GM12878 (cell line): Measurements from ENCODE around the gene FRK. TPM values are rescaled to one million over a fixed set of nuclear protein-coding genes. Genes with fewer than 3 reads are reported as not detected.

Source experiments
- ASH2L ChIP-seq: fragments of 300-600, 200-600 bp; sonication (generic); IDR thresholded peaks from 2 replicates; pipeline ENCODE4 v1.6.1; 2017; ENCODE audit warnings: low read depth, mild to moderate bottlenecking, borderline replicate concordance
- ELK1 ChIP-seq: IDR thresholded peaks from 2 replicates; pipeline ENCODE4 v1.6.1; 2012; ENCODE audit warnings: low read depth, low read length, improper control_type of control experiment
- FOXM1 ChIP-seq: IDR thresholded peaks from 2 replicates; pipeline ENCODE4 v1.6.1; 2012; ENCODE audit warnings: low read depth, mild to moderate bottlenecking, inconsistent platforms, low read length, moderate library complexity
- GATAD2B ChIP-seq: fragments of 450-650 bp; conservative IDR thresholded peaks from 2 replicates; pipeline ENCODE4 v1.6.1; 2017; ENCODE audit warnings: low read depth, mild to moderate bottlenecking, moderate library complexity
- HDAC6 ChIP-seq: fragments of 200-600 bp; sonication (generic); IDR thresholded peaks from one replicate; pipeline ENCODE4 v1.8.0; 2017; ENCODE audit warnings: antibody characterized with exemption; ENCODE audit not compliant: unreplicated experiment
- JUNB ChIP-seq: IDR thresholded peaks from 2 replicates; pipeline ENCODE4 v1.6.1; 2016; ENCODE audit warnings: antibody characterized with exemption, mild to moderate bottlenecking
- KAT2A ChIP-seq: conservative IDR thresholded peaks from 2 replicates; pipeline ENCODE4 v1.6.1; 2011; ENCODE audit warnings: low read depth, low read length; ENCODE audit not compliant: control insufficient read depth
- MTA2 ChIP-seq: fragments of 450-650 bp; IDR thresholded peaks from 2 replicates; pipeline ENCODE4 v1.6.1; 2016; ENCODE audit warnings: low read depth, mild to moderate bottlenecking, moderate library complexity
- PAX8 ChIP-seq: fragments of 450-650 bp; IDR thresholded peaks from 2 replicates; pipeline ENCODE4 v1.6.1; 2017; ENCODE audit warnings: mild to moderate bottlenecking, moderate library complexity
- PML ChIP-seq: IDR thresholded peaks from 2 replicates; pipeline ENCODE4 v1.6.1; 2012; ENCODE audit warnings: low read length, inconsistent platforms
- POLR2A ChIP-seq: IDR thresholded peaks from 2 replicates; pipeline ENCODE4 v1.6.1; 2011; ENCODE audit warnings: low read depth, mild to moderate bottlenecking, low read length
- RB1 ChIP-seq: fragments of 450-650 bp; formaldehyde crosslinking; IDR thresholded peaks from 2 replicates; pipeline ENCODE4 v1.6.1; 2017; ENCODE audit warnings: mild to moderate bottlenecking, borderline replicate concordance
- RELA ChIP-seq: fragments of 450-650 bp; IDR thresholded peaks from 2 replicates; pipeline ENCODE4 v1.8.0; 2014; ENCODE audit warnings: borderline replicate concordance; ENCODE audit not compliant: partially characterized antibody
- RELB ChIP-seq: fragments of 450-650 bp; IDR thresholded peaks from 2 replicates; pipeline ENCODE4 v1.6.1; 2017; ENCODE audit warnings: low read depth, mild to moderate bottlenecking, moderate library complexity
- SMARCA5 ChIP-seq: fragments of 450-650 bp; IDR thresholded peaks from 2 replicates; pipeline ENCODE4 v1.6.1; 2017; ENCODE audit warnings: mild to moderate bottlenecking
- SPI1 ChIP-seq: IDR thresholded peaks from 2 replicates; pipeline ENCODE4 v1.6.1; 2011; ENCODE audit warnings: low read depth, mild to moderate bottlenecking, low read length, moderate library complexity, borderline replicate concordance; ENCODE audit not compliant: insufficient read depth
- SRF ChIP-seq, 2 experiments: IDR thresholded peaks; 2 replicates each; pipeline ENCODE4 v1.6.1; 2011; ENCODE audit warnings: low read depth in 2 of 2, low read length in 2 of 2, mild to moderate bottlenecking in 1 of 2, moderate library complexity in 1 of 2
- SUZ12 ChIP-seq: fragments of 200-600 bp; sonication (generic); IDR thresholded peaks from one replicate; pipeline ENCODE4 v1.6.1; 2018; ENCODE audit warnings: antibody characterized with exemption, mild to moderate bottlenecking; ENCODE audit not compliant: unreplicated experiment
- TAF1 ChIP-seq: IDR thresholded peaks from 2 replicates; pipeline ENCODE4 v1.6.1; 2011; ENCODE audit warnings: mild to moderate bottlenecking, low read depth, low read length, borderline replicate concordance
- TBL1XR1 ChIP-seq: IDR thresholded peaks from 2 replicates; pipeline ENCODE4 v1.6.1; 2012; ENCODE audit warnings: low read depth, low read length, improper control_type of control experiment
- TCF3 ChIP-seq: IDR thresholded peaks from 2 replicates; pipeline ENCODE4 v1.6.1; 2012; ENCODE audit warnings: low read depth, mild to moderate bottlenecking, low read length, borderline replicate concordance; ENCODE audit not compliant: insufficient read depth
- ZNF207 ChIP-seq: fragments of 450-650 bp; IDR thresholded peaks from 2 replicates; pipeline ENCODE4 v1.6.1; 2014; ENCODE audit warnings: antibody characterized with exemption, mild to moderate bottlenecking, borderline replicate concordance
- ZNF384 ChIP-seq: IDR thresholded peaks from 2 replicates; pipeline ENCODE4 v1.6.1; 2012; ENCODE audit warnings: low read depth, mild to moderate bottlenecking, low read length, improper control_type of control experiment, borderline replicate concordance
- polyA plus RNA-seq, 11 experiments: library from polyadenylated mRNA; depleted of rRNA in 4 of 11; unstranded in 6 of 11; stranded (reverse) in 5 of 11; fragments of >200 nt; fragmentation: Nextera tagmentation in 4 of 11; fragmentation: Illumina TruSeq in 1 of 11; extraction: Ambion mirVana in 4 of 11; extraction: Trizol in 1 of 11; gene quantifications; 1 replicate in 1 of 11; 2 replicates in 10 of 11; pipeline versions ENCODE4 v1.2.1 to v1.2.3, GENCODE V29; 2011 to 2016; ENCODE audit warnings: inconsistent platforms in 2 of 11, missing spikeins in 2 of 11, low read depth in 1 of 11
- total RNA-seq, 4 experiments: library from RNA; depleted of rRNA in 3 of 4; stranded (reverse); fragments of >200 nt in 3 of 4; fragmentation: Illumina TruSeq in 1 of 4; extraction: Trizol in 1 of 4; gene quantifications; 2 replicates each; pipeline versions ENCODE4 v1.2.1 to v1.2.3, GENCODE V29; 2013 to 2021
- TF ChIP-seq, protein P1 (sequence below): IDR thresholded peaks from 2 replicates; pipeline ENCODE4 v1.6.1; 2012; ENCODE audit warnings: mild to moderate bottlenecking, low read depth, low read length

Gene FRK
- total and polyA plus RNA-seq, 10 of the 15 experiments (the other 5 are each of a cell fraction or from before 2014, with no cell fraction given), result 0.29 to 2.4 (median 1.2) TPM

GRCh38 chr6:116100419-116101301 lies 40.0 kb upstream of the FRK start, which contains the start of gene NT5DC1 (continued):
- TF ChIP-seq FOXM1 (no peak), KAT2A (no peak), RB1 (peak; percentile 93), ASH2L (0 out of 2 replicates have a peak, but pooled peaks have one; percentile 88), SPI1 (peak; percentile 29; the same call in 1 of the 2 replicates), SRF (IDR thresholded peaks at IDR 0.05; ENCODE audit: low read depth in 2 of 2, low read length in 2 of 2) (peak; percentile 84 to 90), HDAC6 (no peak), RELB (peak; percentile 45), SMARCA5 (peak; percentile 84; the same call in 1 of the 2 replicates), POLR2A (peak; percentile 97), SUZ12 (no peak), TBL1XR1 (0 out of 2 replicates have a peak, but pooled peaks have one; percentile 13), GATAD2B (peak; percentile 87), RELA (peak; percentile 74), MTA2 (no peak), ZNF384 (no peak), PML (no peak; the same call in 1 of the 2 replicates), ELK1 (peak; percentile 46), TCF3 (0 out of 2 replicates have a peak, but pooled peaks have one; percentile 21), JUNB (no peak), PAX8 (no peak), ZNF207 (peak; percentile 48; the same call in 1 of the 2 replicates), TAF1 (peak; percentile 31; the same call in 1 of the 2 replicates)
- TF ChIP-seq, protein P1, sequence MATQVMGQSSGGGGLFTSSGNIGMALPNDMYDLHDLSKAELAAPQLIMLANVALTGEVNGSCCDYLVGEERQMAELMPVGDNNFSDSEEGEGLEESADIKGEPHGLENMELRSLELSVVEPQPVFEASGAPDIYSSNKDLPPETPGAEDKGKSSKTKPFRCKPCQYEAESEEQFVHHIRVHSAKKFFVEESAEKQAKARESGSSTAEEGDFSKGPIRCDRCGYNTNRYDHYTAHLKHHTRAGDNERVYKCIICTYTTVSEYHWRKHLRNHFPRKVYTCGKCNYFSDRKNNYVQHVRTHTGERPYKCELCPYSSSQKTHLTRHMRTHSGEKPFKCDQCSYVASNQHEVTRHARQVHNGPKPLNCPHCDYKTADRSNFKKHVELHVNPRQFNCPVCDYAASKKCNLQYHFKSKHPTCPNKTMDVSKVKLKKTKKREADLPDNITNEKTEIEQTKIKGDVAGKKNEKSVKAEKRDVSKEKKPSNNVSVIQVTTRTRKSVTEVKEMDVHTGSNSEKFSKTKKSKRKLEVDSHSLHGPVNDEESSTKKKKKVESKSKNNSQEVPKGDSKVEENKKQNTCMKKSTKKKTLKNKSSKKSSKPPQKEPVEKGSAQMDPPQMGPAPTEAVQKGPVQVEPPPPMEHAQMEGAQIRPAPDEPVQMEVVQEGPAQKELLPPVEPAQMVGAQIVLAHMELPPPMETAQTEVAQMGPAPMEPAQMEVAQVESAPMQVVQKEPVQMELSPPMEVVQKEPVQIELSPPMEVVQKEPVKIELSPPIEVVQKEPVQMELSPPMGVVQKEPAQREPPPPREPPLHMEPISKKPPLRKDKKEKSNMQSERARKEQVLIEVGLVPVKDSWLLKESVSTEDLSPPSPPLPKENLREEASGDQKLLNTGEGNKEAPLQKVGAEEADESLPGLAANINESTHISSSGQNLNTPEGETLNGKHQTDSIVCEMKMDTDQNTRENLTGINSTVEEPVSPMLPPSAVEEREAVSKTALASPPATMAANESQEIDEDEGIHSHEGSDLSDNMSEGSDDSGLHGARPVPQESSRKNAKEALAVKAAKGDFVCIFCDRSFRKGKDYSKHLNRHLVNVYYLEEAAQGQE, result no peak
